ENCODE data around the gene MYO1D. TPM values are rescaled to one million over a fixed set of nuclear protein-coding genes. Genes with fewer than 3 reads are reported as not detected.

MYO1D gene
- total and polyA plus RNA-seq, 7 donors, result 6.2 to 184 (median 21.6) TPM

DNA sequence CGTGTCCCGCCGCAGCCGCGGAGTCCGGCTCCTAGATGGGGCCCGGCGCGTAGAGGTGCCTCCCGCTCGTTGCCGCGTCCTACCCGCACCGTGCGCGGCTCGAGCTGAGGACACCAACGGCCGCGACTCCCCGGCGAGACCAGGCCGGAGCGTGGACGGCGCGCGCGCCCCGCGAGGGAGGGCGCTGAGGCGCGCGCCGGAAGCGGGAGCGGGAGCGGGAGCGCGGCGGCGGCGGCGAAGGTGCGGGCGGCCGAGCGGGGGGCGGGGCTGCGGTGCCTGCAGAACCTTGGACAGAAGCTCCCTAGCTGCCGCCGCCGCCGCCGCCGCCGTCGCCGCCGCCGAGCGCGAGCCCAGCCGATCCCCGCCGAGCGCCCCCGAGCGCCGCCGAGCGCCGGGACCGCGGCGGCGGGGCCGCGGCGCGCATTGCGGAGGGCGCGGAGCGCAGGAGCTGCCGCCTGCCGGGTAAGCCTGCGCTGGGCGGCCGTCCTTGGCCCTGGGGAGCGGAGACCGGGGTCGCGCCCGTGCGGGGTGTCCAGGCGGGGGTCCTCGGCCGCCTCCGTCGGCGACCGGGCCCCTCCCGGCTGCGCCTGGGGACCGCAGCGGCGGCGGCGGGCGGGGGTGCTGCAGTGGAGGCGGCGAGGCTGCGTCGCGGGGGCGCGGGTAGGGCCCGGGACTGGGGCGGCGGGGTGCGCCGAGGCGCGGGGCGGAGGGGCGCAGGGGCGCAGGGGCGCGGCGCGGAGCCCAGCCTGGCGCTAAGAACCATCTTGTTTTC lies 390.0 kb downstream of the MYO1D start, which contains the start of gene CDK5R1:
TSS of gene CDK5R1 (plus strand) at position 293 of the 772 bp plus-strand sequence. CDS start 628 bp downstream, outside the sequence.
- DNase-seq, result no peak
- intact Hi-C loops (cut with DNase I), result loop anchor here (2.0 to 10.0 kb wide), 2 partner anchors 42 to 388 kb away; partner anchors contain the start of genes MYO1D and PSMD11

DNA sequence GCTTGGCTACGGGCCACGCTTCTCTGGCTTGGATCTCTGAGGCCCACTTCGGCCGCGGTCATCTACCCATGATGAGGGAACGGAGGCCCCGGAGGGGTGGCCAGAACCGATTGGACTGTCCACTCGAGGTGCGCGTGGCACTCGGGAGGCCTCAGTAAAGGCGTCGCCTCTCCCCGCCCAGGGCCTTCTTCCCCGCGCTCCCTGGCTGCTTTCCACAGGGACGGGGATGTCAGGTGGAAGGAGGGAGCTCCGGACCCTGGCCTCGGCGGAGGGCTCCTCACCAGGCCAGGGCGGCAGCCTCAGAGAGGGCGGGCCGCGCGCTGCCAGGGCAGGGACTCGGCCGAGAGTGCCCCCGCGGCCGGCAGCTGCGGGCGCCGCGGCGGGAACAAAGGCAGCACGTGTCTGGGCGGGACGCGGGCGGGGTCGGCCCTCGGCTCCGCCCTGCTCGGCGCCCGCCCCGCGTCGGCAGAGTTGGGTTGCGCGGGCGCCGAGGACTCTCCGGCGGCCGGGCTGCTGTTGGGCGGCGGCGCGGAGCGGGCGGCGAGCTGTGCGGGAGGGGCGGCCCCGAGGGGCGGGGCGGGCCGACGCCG lies 390.7 kb downstream of the MYO1D start:
- no peak for TF ChIP-seq EP300 (IDR thresholded peaks at IDR 0.05)
- peak in 1 of 4 donors; percentile 7 for TF ChIP-seq POLR2AphosphoS5 (IDR thresholded peaks at IDR 0.05)
- no peak for TF ChIP-seq CTCF (IDR thresholded peaks at IDR 0.05)
- H3K4me3 ChIP-seq, result peak overlapping the region; percentile 17 to 67 (median 57)
- intact Hi-C loops (cut with DNase I), result loop anchor here (2.0 to 10.0 kb wide), 2 partner anchors 41 to 389 kb away; partner anchors contain the start of genes MYO1D and PSMD11
- 9 to 11% methylated on average over 72 of the region's 72 CpGs for WGBS, 2 donors
- peak; percentile 79 for DNase-seq
- H3K36me3 ChIP-seq, result peaks cover 0 to 9% (median 3%) of the 10 kb centered on the region in 4 donors
- peak overlapping the region; percentile 67 to 79 (median 78) for H3K27ac ChIP-seq
- H3K9me3 ChIP-seq, result no peaks in the 10 kb centered on the region
- H3K27me3 ChIP-seq, result no peaks in the 10 kb centered on the region
- H3K4me1 ChIP-seq, result peaks cover 0 to 28% (median 25%) of the 10 kb centered on the region in 4 donors

More for the DNA sequence above, 390.0 kb downstream of the MYO1D start, which contains the start of gene CDK5R1:
- no peaks in the 10 kb centered on the region for H3K9me3 ChIP-seq
- WGBS, 2 donors, result 0 to 1% methylated on average over 135 of the region's 135 CpGs
- no peaks in the 10 kb centered on the region for H3K27me3 ChIP-seq
- TF ChIP-seq POLR2AphosphoS5 (IDR thresholded peaks at IDR 0.05) (no peak), EP300 (IDR thresholded peaks at IDR 0.05) (no peak), POLR2A (IDR thresholded peaks at IDR 0.05) (no peak), CTCF (IDR thresholded peaks at IDR 0.05) (no peak)
- H3K4me3 ChIP-seq, result peak within 1 kb of the TSS; percentile 25 to 67 (median 57)
- H3K27ac ChIP-seq, result peak within 1 kb of the TSS; percentile 67 to 79 (median 78)
- H3K4me1 ChIP-seq, result peaks cover 0 to 28% (median 25%) of the 10 kb centered on the region in 4 donors
- peaks cover 0 to 2% (median 0%) of the 10 kb centered on the region in 4 donors for H3K36me3 ChIP-seq

- intact Hi-C loops (cut with DNase I), result loop anchor here (2.0 to 10.0 kb wide), 2 partner anchors 41 to 389 kb away; partner anchors contain the start of genes MYO1D and PSMD11
- peaks cover 1 to 16% (median 8%) of the 10 kb centered on the region in 4 donors for H3K36me3 ChIP-seq
- H3K27me3 ChIP-seq, result no peaks in the 10 kb centered on the region
- no peak for DNase-seq
- peaks cover 0 to 28% (median 25%) of the 10 kb centered on the region in 4 donors for H3K4me1 ChIP-seq
- H3K9me3 ChIP-seq, result no peaks in the 10 kb centered on the region
- WGBS, 2 donors, result 78 to 80% methylated on average over 12 of the region's 12 CpGs
- peak overlapping the region in 3 of 4 donors; percentile 55 to 67 (median 59) for H3K4me3 ChIP-seq
- TF ChIP-seq EP300 (IDR thresholded peaks at IDR 0.05) (no peak), POLR2A (IDR thresholded peaks at IDR 0.05) (no peak), CTCF (IDR thresholded peaks at IDR 0.05) (no peak), POLR2AphosphoS5 (IDR thresholded peaks at IDR 0.05) (no peak)
- H3K27ac ChIP-seq, result peak overlapping the region; percentile 67 to 79 (median 78)
Measured at GRCh38 chr17:32485261-32486110, 391.4 kb downstream of the MYO1D start.

GRCh38 chr17:32484628-32485027 lies 392.3 kb downstream of the MYO1D start:
- DNase-seq, result no peak

More at GRCh38 chr17:32484628-32485027, 392.3 kb downstream of the MYO1D start:
- no peaks in the 10 kb centered on the region for H3K9me3 ChIP-seq
- peaks cover 0 to 28% (median 25%) of the 10 kb centered on the region in 4 donors for H3K4me1 ChIP-seq
- no peak overlapping the region for H3K4me3 ChIP-seq
- no peaks in the 10 kb centered on the region for H3K27me3 ChIP-seq
- peaks cover 7 to 25% (median 14%) of the 10 kb centered on the region in 4 donors for H3K36me3 ChIP-seq
- peak overlapping the region in 1 of 4 donors; percentile 49 for H3K27ac ChIP-seq
- intact Hi-C loops (cut with DNase I), result loop anchor here (10.0 kb wide), 1 partner anchor 390 kb away; the partner anchor contains the start of gene MYO1D
- TF ChIP-seq POLR2AphosphoS5 (IDR thresholded peaks at IDR 0.05), result no peak
- no peak for TF ChIP-seq POLR2A (IDR thresholded peaks at IDR 0.05)
- no peak for TF ChIP-seq CTCF (IDR thresholded peaks at IDR 0.05)
- no peak for TF ChIP-seq EP300 (IDR thresholded peaks at IDR 0.05)
- WGBS, 2 donors, result 86 to 91% methylated on average over 11 of the region's 11 CpGs
